K562 (cell line): ENCODE results near the gene NDUFA5. TPM values are rescaled to one million over a fixed set of nuclear protein-coding genes. Genes with fewer than 3 reads are reported as not detected.

Source experiments
- BHLHE40 ChIP-seq: IDR thresholded peaks from 2 replicates; pipeline ENCODE4 v1.6.1; 2011; ENCODE audit warnings: low read length, improper control_type of control experiment
- CEBPZ ChIP-seq: fragments of 150-350 bp; IDR thresholded peaks from 2 replicates; pipeline ENCODE4 v1.6.1; 2014; ENCODE audit warnings: low read depth, mild to moderate bottlenecking, low read length, borderline replicate concordance
- ETV6 ChIP-seq, 3 experiments: fragments of 150-350 bp in 1 of 3; sonication (generic) in 1 of 3; formaldehyde crosslinking in 1 of 3; IDR thresholded peaks; 2 replicates each; pipeline versions ENCODE4 v1.6.1 to v1.8.0; 2014 to 2022; ENCODE audit warnings: borderline replicate concordance in 2 of 3, low read depth in 2 of 3, antibody characterized with exemption in 1 of 3, low read length in 1 of 3, mild to moderate bottlenecking in 1 of 3, missing genetic modification reagents in 1 of 3
- HINFP ChIP-seq: fragments of 450-650 bp; conservative IDR thresholded peaks from 2 replicates; pipeline ENCODE4 v1.6.1; 2016; ENCODE audit warnings: missing genetic modification characterization, low read depth, mild to moderate bottlenecking, control low read depth, missing compliant biosample characterization
- MITF ChIP-seq: IDR thresholded peaks from 2 replicates; pipeline ENCODE4 v1.6.1; 2014; ENCODE audit warnings: antibody characterized with exemption
- NELFE ChIP-seq: IDR thresholded peaks from 2 replicates; pipeline ENCODE4 v1.6.1; 2011; ENCODE audit warnings: mild to moderate bottlenecking; ENCODE audit not compliant: insufficient read depth, insufficient read length
- PHB ChIP-seq: fragments of 250-450 bp; sonication (Bioruptor Pico); IDR thresholded peaks from 2 replicates; pipeline ENCODE4 v1.5.0; 2021
- PYGO2 ChIP-seq: fragments of 450-650 bp; IDR thresholded peaks from 2 replicates; pipeline ENCODE4 v1.6.1; 2016; ENCODE audit warnings: mild to moderate bottlenecking, missing genetic modification characterization, moderate library complexity, missing compliant biosample characterization
- RBM17 ChIP-seq: fragments of 200-400 bp; formaldehyde crosslinking; IDR thresholded peaks from 2 replicates; pipeline ENCODE4 v1.6.1; 2017; ENCODE audit warnings: low read depth, mild to moderate bottlenecking, low read length, borderline replicate concordance
- RFX1 ChIP-seq: fragments of 450-650 bp; IDR thresholded peaks from 2 replicates; pipeline ENCODE4 v1.6.1; 2016; ENCODE audit warnings: mild to moderate bottlenecking, moderate library complexity
- STAT5A ChIP-seq: IDR thresholded peaks from 2 replicates; pipeline ENCODE4 v1.6.1; 2012; ENCODE audit warnings: low read length, inconsistent platforms, borderline replicate concordance
- SUPT5H ChIP-seq: fragments of 450-650 bp; IDR thresholded peaks from 2 replicates; pipeline ENCODE4 v1.6.1; 2016
- TEAD4 ChIP-seq, 2 experiments: sonication (generic) in 1 of 2; formaldehyde crosslinking in 1 of 2; IDR thresholded peaks; 2 replicates each; pipeline versions ENCODE4 v1.6.1 to v1.8.0; 2012 to 2022; ENCODE audit warnings: borderline replicate concordance in 1 of 2, inconsistent platforms in 1 of 2, low read length in 1 of 2, mild to moderate bottlenecking in 1 of 2, missing genetic modification reagents in 1 of 2
- ZNF12 ChIP-seq: sonication (generic); formaldehyde crosslinking; IDR thresholded peaks from 2 replicates; pipeline ENCODE4 v1.4.0; 2020; ENCODE audit warnings: mild to moderate bottlenecking, missing genetic modification reagents
- ZNF224 ChIP-seq: sonication (generic); formaldehyde crosslinking; IDR thresholded peaks from 2 replicates; pipeline ENCODE4 v1.8.0; 2022; ENCODE audit warnings: mild to moderate bottlenecking, missing genetic modification reagents
- polyA plus RNA-seq, 8 experiments: library from polyadenylated mRNA; depleted of rRNA in 4 of 8; stranded (reverse) in 5 of 8; unstranded in 3 of 8; fragments of >200 nt; fragmentation: Nextera tagmentation in 2 of 8; fragmentation: Illumina TruSeq in 1 of 8; extraction: Ambion mirVana in 2 of 8; extraction: Trizol in 1 of 8; gene quantifications; 2 replicates each; pipeline versions ENCODE4 v1.2.1 to v1.2.3, GENCODE V29; 2011 to 2014; ENCODE audit warnings: inconsistent platforms in 1 of 8, missing spikeins in 1 of 8
- total RNA-seq, 7 experiments: library from RNA; depleted of rRNA in 6 of 7; stranded (reverse); fragments of >200 nt in 6 of 7; fragmentation: Illumina TruSeq in 2 of 7; extraction: Trizol in 2 of 7; gene quantifications; 2 replicates each; pipeline versions ENCODE4 v1.2.1 to v1.2.3, GENCODE V29; 2011 to 2021; ENCODE audit warnings: low replicate concordance in 1 of 7

Gene NDUFA5
- total and polyA plus RNA-seq, 9 of the 15 experiments (the other 6 are each of a cell fraction or from before 2014, with no cell fraction given) = 155 to 677 (median 269) TPM

- TF ChIP-seq CEBPZ (0 out of 2 replicates have a peak, but pooled peaks have one; percentile 25), PYGO2 (tag) (0 out of 2 replicates have a peak, but pooled peaks have one; percentile 38), PHB (CRISPR knock-in tag) (no peak), ZNF224 (CRISPR knock-in tag) (0 out of 2 replicates have a peak, but pooled peaks have one; percentile 60), NELFE (no peak), RBM17 (no peak), ZNF12 (CRISPR knock-in tag) (peak; percentile 71; the same call in 1 of the 2 replicates), STAT5A (no peak; the same call in 1 of the 2 replicates), MITF (no peak), BHLHE40 (peak; percentile 61; the same call in 1 of the 2 replicates), TEAD4 (IDR thresholded peaks at IDR 0.05; ENCODE audit: low read length) (peak; percentile 59), TEAD4 (CRISPR knock-in tag; IDR thresholded peaks at IDR 0.05; ENCODE audit: borderline replicate concordance) (0 out of 2 replicates have a peak, but pooled peaks have one; percentile 28), ETV6 (IDR thresholded peaks at IDR 0.05; ENCODE audit: borderline replicate concordance in 1 of 2, low read depth in 2 of 2, low read length in 1 of 2) (no peak), ETV6 (CRISPR knock-in tag; IDR thresholded peaks at IDR 0.05; ENCODE audit: borderline replicate concordance) (0 out of 2 replicates have a peak, but pooled peaks have one; percentile 26), RFX1 (peak; percentile 99), SUPT5H (peak; percentile 96), HINFP (no peak)
Observed at GRCh38 chr7:123557398-123558288, at the start of gene NDUFA5 (continued).
